HCT116 (cell line): ENCODE measurements around the gene DENND1A.

Experiments used
- TF ChIP-seq, protein P1 (sequence below), 3 experiments: fragments of 200-600 bp in 1 of 3; sonication (generic) in 1 of 3; IDR thresholded peaks in 2 of 3; conservative IDR thresholded peaks in 1 of 3; 2 replicates each; pipeline ENCODE4 v1.5.1; 2012 to 2017; ENCODE audit warnings: low read depth in 2 of 3, low read length in 2 of 3, antibody characterized with exemption in 1 of 3, borderline replicate concordance in 1 of 3, control low read depth in 1 of 3, mild to moderate bottlenecking in 1 of 3, mixed read lengths in 1 of 3, mixed run types in 1 of 3, moderate library complexity in 1 of 3; ENCODE audit not compliant: insufficient read depth in 1 of 3
- TF ChIP-seq, protein P2 (sequence below): IDR thresholded peaks from 2 replicates; pipeline ENCODE4 v1.6.1; 2012; ENCODE audit warnings: low read depth
- TF ChIP-seq, protein P3 (sequence below): IDR thresholded peaks from 2 replicates; pipeline ENCODE4 v1.6.1; 2012

- TF ChIP-seq, protein P1, sequence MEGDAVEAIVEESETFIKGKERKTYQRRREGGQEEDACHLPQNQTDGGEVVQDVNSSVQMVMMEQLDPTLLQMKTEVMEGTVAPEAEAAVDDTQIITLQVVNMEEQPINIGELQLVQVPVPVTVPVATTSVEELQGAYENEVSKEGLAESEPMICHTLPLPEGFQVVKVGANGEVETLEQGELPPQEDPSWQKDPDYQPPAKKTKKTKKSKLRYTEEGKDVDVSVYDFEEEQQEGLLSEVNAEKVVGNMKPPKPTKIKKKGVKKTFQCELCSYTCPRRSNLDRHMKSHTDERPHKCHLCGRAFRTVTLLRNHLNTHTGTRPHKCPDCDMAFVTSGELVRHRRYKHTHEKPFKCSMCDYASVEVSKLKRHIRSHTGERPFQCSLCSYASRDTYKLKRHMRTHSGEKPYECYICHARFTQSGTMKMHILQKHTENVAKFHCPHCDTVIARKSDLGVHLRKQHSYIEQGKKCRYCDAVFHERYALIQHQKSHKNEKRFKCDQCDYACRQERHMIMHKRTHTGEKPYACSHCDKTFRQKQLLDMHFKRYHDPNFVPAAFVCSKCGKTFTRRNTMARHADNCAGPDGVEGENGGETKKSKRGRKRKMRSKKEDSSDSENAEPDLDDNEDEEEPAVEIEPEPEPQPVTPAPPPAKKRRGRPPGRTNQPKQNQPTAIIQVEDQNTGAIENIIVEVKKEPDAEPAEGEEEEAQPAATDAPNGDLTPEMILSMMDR (IDR thresholded peaks at IDR 0.05 in 2 of 3, conservative IDR thresholded peaks at IDR 0.05 in 1 of 3; ENCODE audit: borderline replicate concordance in 1 of 3, insufficient read depth in 1 of 3, low read depth in 2 of 3, low read length in 2 of 3): no peak
- TF ChIP-seq, protein P2, sequence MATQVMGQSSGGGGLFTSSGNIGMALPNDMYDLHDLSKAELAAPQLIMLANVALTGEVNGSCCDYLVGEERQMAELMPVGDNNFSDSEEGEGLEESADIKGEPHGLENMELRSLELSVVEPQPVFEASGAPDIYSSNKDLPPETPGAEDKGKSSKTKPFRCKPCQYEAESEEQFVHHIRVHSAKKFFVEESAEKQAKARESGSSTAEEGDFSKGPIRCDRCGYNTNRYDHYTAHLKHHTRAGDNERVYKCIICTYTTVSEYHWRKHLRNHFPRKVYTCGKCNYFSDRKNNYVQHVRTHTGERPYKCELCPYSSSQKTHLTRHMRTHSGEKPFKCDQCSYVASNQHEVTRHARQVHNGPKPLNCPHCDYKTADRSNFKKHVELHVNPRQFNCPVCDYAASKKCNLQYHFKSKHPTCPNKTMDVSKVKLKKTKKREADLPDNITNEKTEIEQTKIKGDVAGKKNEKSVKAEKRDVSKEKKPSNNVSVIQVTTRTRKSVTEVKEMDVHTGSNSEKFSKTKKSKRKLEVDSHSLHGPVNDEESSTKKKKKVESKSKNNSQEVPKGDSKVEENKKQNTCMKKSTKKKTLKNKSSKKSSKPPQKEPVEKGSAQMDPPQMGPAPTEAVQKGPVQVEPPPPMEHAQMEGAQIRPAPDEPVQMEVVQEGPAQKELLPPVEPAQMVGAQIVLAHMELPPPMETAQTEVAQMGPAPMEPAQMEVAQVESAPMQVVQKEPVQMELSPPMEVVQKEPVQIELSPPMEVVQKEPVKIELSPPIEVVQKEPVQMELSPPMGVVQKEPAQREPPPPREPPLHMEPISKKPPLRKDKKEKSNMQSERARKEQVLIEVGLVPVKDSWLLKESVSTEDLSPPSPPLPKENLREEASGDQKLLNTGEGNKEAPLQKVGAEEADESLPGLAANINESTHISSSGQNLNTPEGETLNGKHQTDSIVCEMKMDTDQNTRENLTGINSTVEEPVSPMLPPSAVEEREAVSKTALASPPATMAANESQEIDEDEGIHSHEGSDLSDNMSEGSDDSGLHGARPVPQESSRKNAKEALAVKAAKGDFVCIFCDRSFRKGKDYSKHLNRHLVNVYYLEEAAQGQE: no peak
- TF ChIP-seq, protein P3, sequence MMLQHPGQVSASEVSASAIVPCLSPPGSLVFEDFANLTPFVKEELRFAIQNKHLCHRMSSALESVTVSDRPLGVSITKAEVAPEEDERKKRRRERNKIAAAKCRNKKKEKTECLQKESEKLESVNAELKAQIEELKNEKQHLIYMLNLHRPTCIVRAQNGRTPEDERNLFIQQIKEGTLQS: no peak
Measured at GRCh38 chr9:123483191-123483803, 446.6 kb downstream of the DENND1A start.
